Liver (tissue), 9 donors: Measurements from ENCODE around the gene TMEFF1. TPM values are rescaled to one million over a fixed set of nuclear protein-coding genes. Genes with fewer than 3 reads are reported as not detected.

Experiments used
- DNase-seq: peaks from one replicate; pipeline ENCODE4 v3.0.0-alpha.2; 2017; ENCODE audit warnings: low spot score
- H3K27ac ChIP-seq, 2 donors: one replicate each; pipeline ENCODE4 v1.7.0; 2013; ENCODE audit warnings: inconsistent platforms in 2 of 2, low read length in 2 of 2, control low read depth in 1 of 2, low read depth in 1 of 2, mild to moderate bottlenecking in 1 of 2
- H3K27me3 ChIP-seq, 4 donors: one replicate each; pipeline versions ENCODE4 v1.6.1 to v1.7.0; 2013; ENCODE audit warnings: low read length in 3 of 4, inconsistent platforms in 1 of 4, mild to moderate bottlenecking in 1 of 4, moderate library complexity in 1 of 4; ENCODE audit not compliant: control insufficient read depth in 4 of 4, insufficient read depth in 4 of 4
- H3K36me3 ChIP-seq, 4 donors: one replicate each; pipeline versions ENCODE4 v1.6.1 to v1.7.0; 2013; ENCODE audit warnings: low read length in 3 of 4, mild to moderate bottlenecking in 3 of 4, low read depth in 1 of 4, moderate library complexity in 1 of 4; ENCODE audit not compliant: control insufficient read depth in 4 of 4, insufficient read depth in 3 of 4
- H3K4me1 ChIP-seq, 4 donors: one replicate each; pipeline versions ENCODE4 v1.6.1 to v1.7.0; 2013; ENCODE audit warnings: low read length in 3 of 4, mild to moderate bottlenecking in 3 of 4, moderate library complexity in 1 of 4; ENCODE audit not compliant: control insufficient read depth in 4 of 4, insufficient read depth in 4 of 4
- H3K4me3 ChIP-seq, 3 donors: one replicate each; pipeline versions ENCODE4 v1.6.1 to v1.7.0; 2013; ENCODE audit warnings: low read length in 3 of 3, control low read depth in 1 of 3, low read depth in 1 of 3, mild to moderate bottlenecking in 1 of 3
- H3K9ac ChIP-seq, 2 donors: one replicate each; pipeline ENCODE4 v1.7.0; 2013; ENCODE audit warnings: low read length in 2 of 2, mild to moderate bottlenecking in 2 of 2, moderate library complexity in 2 of 2, control low read depth in 1 of 2, low read depth in 1 of 2
- H3K9me3 ChIP-seq, 4 donors: one replicate each; pipeline versions ENCODE4 v1.6.1 to v1.7.0; 2013; ENCODE audit warnings: low read length in 3 of 4; ENCODE audit not compliant: control insufficient read depth in 4 of 4
- ATF3 ChIP-seq: IDR thresholded peaks from 2 replicates; pipeline ENCODE4 v1.6.1; 2016; ENCODE audit warnings: antibody characterized with exemption
- CTCF ChIP-seq: fragments of 150-350 bp; IDR thresholded peaks from 2 replicates; pipeline ENCODE4 v1.5.1; 2017; ENCODE audit warnings: improper control_type of control experiment, low read depth, low read length; ENCODE audit not compliant: missing input control
- EGR1 ChIP-seq, 2 donors: IDR thresholded peaks; 2 replicates each; pipeline ENCODE4 v1.6.1; 2016 to 2018; ENCODE audit warnings: antibody characterized with exemption in 2 of 2, low read depth in 2 of 2
- FOXA1 ChIP-seq: IDR thresholded peaks from 2 replicates; pipeline ENCODE4 v1.6.1; 2016; ENCODE audit warnings: antibody characterized with exemption
- FOXA2 ChIP-seq: IDR thresholded peaks from 2 replicates; pipeline ENCODE4 v1.6.1; 2016; ENCODE audit warnings: antibody characterized with exemption
- HNF4A ChIP-seq, 2 donors: conservative IDR thresholded peaks; 2 replicates each; pipeline ENCODE4 v1.6.1; 2016; ENCODE audit warnings: antibody characterized with exemption in 2 of 2, mild to moderate bottlenecking in 2 of 2
- HNF4G ChIP-seq: IDR thresholded peaks from 2 replicates; pipeline ENCODE4 v1.6.1; 2016; ENCODE audit warnings: antibody characterized with exemption
- JUND ChIP-seq, 2 donors: IDR thresholded peaks; 2 replicates each; pipeline ENCODE4 v1.6.1; 2016; ENCODE audit warnings: antibody characterized with exemption in 2 of 2
- MAX ChIP-seq: IDR thresholded peaks from 2 replicates; pipeline ENCODE4 v1.6.1; 2016; ENCODE audit warnings: antibody characterized with exemption
- NR2F2 ChIP-seq: IDR thresholded peaks from 2 replicates; pipeline ENCODE4 v1.6.1; 2016; ENCODE audit warnings: antibody characterized with exemption
- RAD21 ChIP-seq, 2 donors: IDR thresholded peaks; 2 replicates each; pipeline ENCODE4 v1.6.1; 2016; ENCODE audit warnings: antibody characterized with exemption in 2 of 2, mild to moderate bottlenecking in 2 of 2
- REST ChIP-seq: IDR thresholded peaks from 2 replicates; pipeline ENCODE4 v1.6.1; 2016; ENCODE audit warnings: antibody characterized with exemption, mild to moderate bottlenecking
- RXRA ChIP-seq, 2 donors: IDR thresholded peaks; 2 replicates each; pipeline ENCODE4 v1.6.1; 2017 to 2018; ENCODE audit warnings: antibody characterized with exemption in 2 of 2, mild to moderate bottlenecking in 1 of 2
- TAF1 ChIP-seq: conservative IDR thresholded peaks from 2 replicates; pipeline ENCODE4 v1.6.1; 2016; ENCODE audit warnings: antibody characterized with exemption, mild to moderate bottlenecking
- YY1 ChIP-seq: IDR thresholded peaks from 2 replicates; pipeline ENCODE4 v1.6.1; 2016; ENCODE audit warnings: antibody characterized with exemption, mild to moderate bottlenecking
- ZBTB33 ChIP-seq: IDR thresholded peaks from 2 replicates; pipeline ENCODE4 v1.6.1; 2016; ENCODE audit warnings: antibody characterized with exemption
- WGBS: extraction: QIAGEN DNeasy Blood & Tissue Kit; methylation state at CpG from one replicate; pipeline ENCODE4 v1.1.7; 2013; 5-methylcytosine and 5-hydroxymethylcytosine counted together
- polyA plus RNA-seq, 2 donors: library from polyadenylated mRNA; stranded (reverse) in 1 of 2; unstranded in 1 of 2; fragments of 200-250 nt in 1 of 2; fragments of >200 nt in 1 of 2; fragmentation: Nextera tagmentation in 1 of 2; extraction: Ambion mirVana in 1 of 2; gene quantifications; one replicate each; pipeline versions ENCODE4 v1.2.1 to v1.2.3, GENCODE V29; 2013 to 2015
- total RNA-seq, 2 donors: library from RNA; depleted of rRNA; stranded (reverse); fragments of >200 nt; gene quantifications; one replicate each; pipeline ENCODE4 v1.2.3, GENCODE V29; 2014
- donor health status: healthy.
- donor health status: healthy.
- donor health status: healthy.
- donor health status: healthy.
- donor health status: healthy.

The TMEFF1 gene
- total and polyA plus RNA-seq, 4 donors, result not detected

- no peak for TF ChIP-seq HNF4A (conservative IDR thresholded peaks at IDR 0.05)
Measured at GRCh38 chr9:100498592-100498991, 25.6 kb downstream of the TMEFF1 start (continued).

- H3K27ac ChIP-seq, result no peak overlapping the region
- no peak for TF ChIP-seq YY1
- no peak for TF ChIP-seq REST
- no peak for TF ChIP-seq JUND (IDR thresholded peaks at IDR 0.05)
- no peak for TF ChIP-seq ZBTB33
- no peak for TF ChIP-seq HNF4A (conservative IDR thresholded peaks at IDR 0.05)
- TF ChIP-seq MAX, result no peak
- no peak for TF ChIP-seq NR2F2
- TF ChIP-seq ATF3, result no peak
- 82% methylated on average over 4 of the region's 4 CpGs for WGBS
- no peak overlapping the region for H3K9ac ChIP-seq
- no peaks in the 10 kb centered on the region for H3K4me1 ChIP-seq
- no peaks in the 10 kb centered on the region for H3K9me3 ChIP-seq
- no peak for DNase-seq
- H3K27me3 ChIP-seq, result no peaks in the 10 kb centered on the region
- H3K4me3 ChIP-seq, result no peak overlapping the region
- H3K36me3 ChIP-seq, result no peaks in the 10 kb centered on the region
Measured at GRCh38 chr9:100499460-100499859, 26.5 kb downstream of the TMEFF1 start.

- H3K27me3 ChIP-seq, result no peaks in the 10 kb centered on the region
- no peak for DNase-seq
- H3K4me3 ChIP-seq, result no peak overlapping the region
- no peaks in the 10 kb centered on the region for H3K9me3 ChIP-seq
- no peak overlapping the region for H3K9ac ChIP-seq
- no peaks in the 10 kb centered on the region for H3K4me1 ChIP-seq
- 73% methylated on average over 2 of the region's 2 CpGs for WGBS
- TF ChIP-seq EGR1 (IDR thresholded peaks at IDR 0.05; ENCODE audit: low read depth in 2 of 2), result no peak
- no peak for TF ChIP-seq FOXA1
- no peak for TF ChIP-seq RXRA (IDR thresholded peaks at IDR 0.05)
- TF ChIP-seq ATF3, result no peak
- no peak for TF ChIP-seq YY1
- no peak for TF ChIP-seq FOXA2
- TF ChIP-seq JUND (IDR thresholded peaks at IDR 0.05), result no peak
- no peak for TF ChIP-seq HNF4A (conservative IDR thresholded peaks at IDR 0.05)
- TF ChIP-seq HNF4G, result no peak
- no peak for TF ChIP-seq RAD21 (IDR thresholded peaks at IDR 0.05)
- no peak for TF ChIP-seq TAF1
- TF ChIP-seq CTCF, result no peak
- no peak for TF ChIP-seq ZBTB33
- TF ChIP-seq REST, result no peak
- H3K27ac ChIP-seq, result no peak overlapping the region
- H3K36me3 ChIP-seq, result no peaks in the 10 kb centered on the region
Measured at GRCh38 chr9:100499866-100500265, 26.9 kb downstream of the TMEFF1 start.
